ENCODE measurements around the gene TM7SF3. TPM values are rescaled to one million over a fixed set of nuclear protein-coding genes. Genes with fewer than 3 reads are reported as not detected.
"Not testable (repeated sequence)": the region's sequence is repeated elsewhere in the genome, so short reads cannot be mapped to it uniquely, and the experiment has no call there.

TM7SF3 gene
- total RNA-seq, 4 donors from 2014 or later, result 38.6 to 123 (median 47.5) TPM

- intact Hi-C loops (cut with DNase I; ENCODE audit: low total_unique reads), result no loop called here
- in situ Hi-C loops (cut with MboI; ENCODE audit: low pct_ligation_motif_present in 1 of 4, low pct_unique_long_range_greater_than_20kb in 1 of 4, low sequenced_read_pairs in 3 of 4), result no loop called here
- DNase-seq, result no peak
- peaks cover 0 to 52% (median 6%) of the 10 kb centered on the region in 4 donors for H3K36me3 ChIP-seq
- TF ChIP-seq POLR2A (IDR thresholded peaks at IDR 0.05) (no peak), POLR2AphosphoS5 (IDR thresholded peaks at IDR 0.05) (no peak), EP300 (IDR thresholded peaks at IDR 0.05; ENCODE audit: low read depth) (no peak)
- TF ChIP-seq, protein P1, sequence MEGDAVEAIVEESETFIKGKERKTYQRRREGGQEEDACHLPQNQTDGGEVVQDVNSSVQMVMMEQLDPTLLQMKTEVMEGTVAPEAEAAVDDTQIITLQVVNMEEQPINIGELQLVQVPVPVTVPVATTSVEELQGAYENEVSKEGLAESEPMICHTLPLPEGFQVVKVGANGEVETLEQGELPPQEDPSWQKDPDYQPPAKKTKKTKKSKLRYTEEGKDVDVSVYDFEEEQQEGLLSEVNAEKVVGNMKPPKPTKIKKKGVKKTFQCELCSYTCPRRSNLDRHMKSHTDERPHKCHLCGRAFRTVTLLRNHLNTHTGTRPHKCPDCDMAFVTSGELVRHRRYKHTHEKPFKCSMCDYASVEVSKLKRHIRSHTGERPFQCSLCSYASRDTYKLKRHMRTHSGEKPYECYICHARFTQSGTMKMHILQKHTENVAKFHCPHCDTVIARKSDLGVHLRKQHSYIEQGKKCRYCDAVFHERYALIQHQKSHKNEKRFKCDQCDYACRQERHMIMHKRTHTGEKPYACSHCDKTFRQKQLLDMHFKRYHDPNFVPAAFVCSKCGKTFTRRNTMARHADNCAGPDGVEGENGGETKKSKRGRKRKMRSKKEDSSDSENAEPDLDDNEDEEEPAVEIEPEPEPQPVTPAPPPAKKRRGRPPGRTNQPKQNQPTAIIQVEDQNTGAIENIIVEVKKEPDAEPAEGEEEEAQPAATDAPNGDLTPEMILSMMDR (IDR thresholded peaks at IDR 0.05), result no peak
- 84 to 100% methylated on average over 1 of the region's 1 CpG for WGBS, 2 donors (ENCODE audit: low coverage in 1 of 2)
- H3K27me3 ChIP-seq, result no peaks in the 10 kb centered on the region
- no peaks in the 10 kb centered on the region for H3K9me3 ChIP-seq
- no peak overlapping the region for H3K4me3 ChIP-seq
- no peak overlapping the region for H3K27ac ChIP-seq
- H3K4me1 ChIP-seq, result no peaks in the 10 kb centered on the region
Observed at GRCh38 chr12:26961803-26962202, 52.4 kb downstream of the TM7SF3 start.

GRCh38 chr12:26961391-26961790, 52.8 kb downstream of the TM7SF3 start:
- H3K4me1 ChIP-seq; H3K27ac ChIP-seq; H3K27me3 ChIP-seq; in situ Hi-C loops (cut with MboI; ENCODE audit: low pct_ligation_motif_present in 1 of 4, low pct_unique_long_range_greater_than_20kb in 1 of 4, low sequenced_read_pairs in 3 of 4); intact Hi-C loops (cut with DNase I; ENCODE audit: low total_unique reads); DNase-seq; H3K9me3 ChIP-seq; H3K4me3 ChIP-seq: not testable (repeated sequence)
- H3K36me3 ChIP-seq, result peaks cover 0 to 52% (median 8%) of the 10 kb centered on the region in 4 donors
- 95 to 100% methylated on average over 2 to 7 of the region's 7 CpGs for WGBS, 2 donors (ENCODE audit: low coverage in 1 of 2)

DNA sequence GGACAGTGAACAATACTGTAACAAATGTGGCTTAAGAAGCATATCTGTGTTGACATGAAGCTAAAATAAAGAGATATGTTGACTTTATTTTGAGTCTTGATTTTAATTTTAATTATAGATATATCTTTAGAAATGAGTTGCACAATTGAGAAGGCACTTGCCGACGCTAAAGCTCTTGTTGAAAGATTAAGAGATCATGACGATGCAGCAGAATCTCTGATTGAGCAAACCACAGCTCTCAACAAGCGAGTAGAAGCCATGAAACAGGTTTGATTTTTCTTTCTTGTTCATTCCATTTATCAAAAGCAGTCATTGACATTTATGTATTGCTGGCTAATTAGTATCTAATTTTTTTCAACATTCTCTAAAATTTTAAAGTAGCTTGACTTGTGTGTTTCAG, 60.2 kb downstream of the TM7SF3 start:
- no peak for DNase-seq

DNA sequence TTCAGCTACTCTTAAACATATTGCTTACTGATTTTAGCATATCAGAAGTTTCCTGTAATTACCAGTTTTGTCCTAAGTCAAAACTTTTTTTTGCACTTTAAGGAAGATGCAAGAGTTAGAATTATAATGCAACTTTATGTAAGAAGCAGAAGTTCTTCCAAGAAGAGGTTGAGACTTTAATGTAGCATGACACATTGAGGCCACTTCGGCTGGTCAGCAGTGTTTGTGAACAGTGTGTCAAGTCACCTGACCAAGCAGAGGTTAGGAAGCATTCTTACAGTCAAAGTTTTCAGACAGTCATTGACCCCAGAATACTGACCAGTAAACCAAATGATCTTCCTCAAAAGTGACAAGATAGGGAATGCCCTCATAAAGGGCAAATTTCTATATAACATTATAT, 60.7 kb downstream of the TM7SF3 start:
- no peak for DNase-seq
- H3K9me3 ChIP-seq, result peaks cover 0 to under 1% of the 10 kb centered on the region in 2 donors
- WGBS, 2 donors (ENCODE audit: low coverage in 1 of 2), result 43 to 80% methylated on average over 1 of the region's 1 CpG
- in situ Hi-C loops (cut with MboI; ENCODE audit: low pct_ligation_motif_present in 1 of 4, low pct_unique_long_range_greater_than_20kb in 1 of 4, low sequenced_read_pairs in 3 of 4), result no loop called here
- peaks cover 0 to 18% (median 0%) of the 10 kb centered on the region in 4 donors for H3K4me1 ChIP-seq
- peaks cover 0 to 27% (median 6%) of the 10 kb centered on the region in 4 donors for H3K36me3 ChIP-seq
- TF ChIP-seq, protein P1 (IDR thresholded peaks at IDR 0.05), result no peak
- no peak for TF ChIP-seq POLR2A (IDR thresholded peaks at IDR 0.05)
- no peak for TF ChIP-seq EP300 (IDR thresholded peaks at IDR 0.05; ENCODE audit: low read depth)
- no peak for TF ChIP-seq POLR2AphosphoS5 (IDR thresholded peaks at IDR 0.05)
- intact Hi-C loops (cut with DNase I; ENCODE audit: low total_unique reads), result no loop called here
- no peaks in the 10 kb centered on the region for H3K27me3 ChIP-seq
- H3K27ac ChIP-seq, result no peak overlapping the region
- H3K4me3 ChIP-seq, result no peak overlapping the region

More for the DNA sequence above, 60.2 kb downstream of the TM7SF3 start:
- WGBS, 2 donors (ENCODE audit: low coverage in 1 of 2), result 90 to 92% methylated on average over 4 of the region's 4 CpGs
- no peak overlapping the region for H3K4me3 ChIP-seq
- H3K9me3 ChIP-seq, result no peaks in the 10 kb centered on the region
- no peak overlapping the region for H3K27ac ChIP-seq
- no peaks in the 10 kb centered on the region for H3K27me3 ChIP-seq
- intact Hi-C loops (cut with DNase I; ENCODE audit: low total_unique reads) (no loop called here), in situ Hi-C loops (cut with MboI; ENCODE audit: low pct_ligation_motif_present in 1 of 4, low pct_unique_long_range_greater_than_20kb in 1 of 4, low sequenced_read_pairs in 3 of 4) (no loop called here)
- peaks cover 0 to 31% (median 6%) of the 10 kb centered on the region in 4 donors for H3K36me3 ChIP-seq
- H3K4me1 ChIP-seq, result peaks cover 0 to 18% (median 0%) of the 10 kb centered on the region in 4 donors
- TF ChIP-seq, protein P1 (IDR thresholded peaks at IDR 0.05), result no peak
- no peak for TF ChIP-seq POLR2AphosphoS5 (IDR thresholded peaks at IDR 0.05)
- TF ChIP-seq POLR2A (IDR thresholded peaks at IDR 0.05), result no peak
- no peak for TF ChIP-seq EP300 (IDR thresholded peaks at IDR 0.05; ENCODE audit: low read depth)

DNA sequence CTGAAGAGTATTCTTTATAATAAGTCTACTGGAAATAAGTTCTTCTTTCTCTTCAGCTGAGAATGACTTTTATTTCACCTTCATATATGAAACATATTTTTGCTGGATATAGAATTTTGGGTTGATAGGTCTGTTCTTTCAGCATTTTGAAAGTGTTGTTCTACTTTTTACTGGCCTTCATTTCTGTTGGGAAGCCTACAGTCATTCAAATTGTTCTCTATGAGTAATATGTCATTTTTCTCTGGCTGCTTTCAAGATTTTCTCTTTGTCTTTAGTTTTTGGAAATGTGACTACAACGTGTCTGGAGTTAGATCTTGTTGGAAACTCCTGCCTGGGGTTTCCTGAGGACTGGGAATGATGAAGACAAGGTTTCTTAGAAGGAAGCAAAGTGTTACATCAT, 65.9 kb downstream of the TM7SF3 start:
- Histone ChIP-seq H3K27me3 (no peaks in the 10 kb centered on the region), H3K4me3 (no peak overlapping the region), H3K27ac (no peak overlapping the region), H3K4me1 (peaks cover 0 to 16% (median 0%) of the 10 kb centered on the region in 4 donors), H3K36me3 (peaks cover 0 to 2% (median 0%) of the 10 kb centered on the region in 4 donors), H3K9me3 (peaks cover 0 to 6% of the 10 kb centered on the region in 2 donors)
- 76 to 80% methylated on average over 1 of the region's 1 CpG for WGBS, 2 donors (ENCODE audit: low coverage in 1 of 2)
- intact Hi-C loops (cut with DNase I; ENCODE audit: low total_unique reads), result no loop called here
- no peak for TF ChIP-seq EP300 (IDR thresholded peaks at IDR 0.05; ENCODE audit: low read depth)
- TF ChIP-seq POLR2A (IDR thresholded peaks at IDR 0.05), result no peak
- TF ChIP-seq, protein P1 (IDR thresholded peaks at IDR 0.05), result no peak
- no peak for TF ChIP-seq POLR2AphosphoS5 (IDR thresholded peaks at IDR 0.05)
- in situ Hi-C loops (cut with MboI; ENCODE audit: low pct_ligation_motif_present in 1 of 4, low pct_unique_long_range_greater_than_20kb in 1 of 4, low sequenced_read_pairs in 3 of 4), result no loop called here
- no peak for DNase-seq

All from transverse colon (tissue), 4 donors.